ENCODE data around the gene NUP210L.
A peak's percentile ranks its signal among the peaks of the same experiment; 100 is the strongest.

The NUP210L gene

GRCh38 chr1:153968000-153968363, 186.9 kb downstream of the NUP210L start:
- no peak for TF ChIP-seq CTCF (IDR thresholded peaks at IDR 0.05)
- no peaks in the 10 kb centered on the region for H3K27me3 Mint-ChIP-seq (ENCODE audit: low read depth, poor library complexity)
- H3K4me1 Mint-ChIP-seq = peaks cover 54% of the 10 kb centered on the region
- no peaks in the 10 kb centered on the region for H3K9me3 Mint-ChIP-seq
- H3K36me3 Mint-ChIP-seq (ENCODE audit: low read depth) = peaks cover 8% of the 10 kb centered on the region
- H3K4me3 Mint-ChIP-seq = peak overlapping the region; percentile 93
- H3K27ac Mint-ChIP-seq = peak overlapping the region; percentile 100
- DNase-seq = peak; percentile 38

GRCh38 chr1:153967107-153967999, 187.5 kb downstream of the NUP210L start, which contains the start of gene CREB3L4:
Gene CREB3L4 (plus strand): TSS chr1:153967902. CDS start chr1:153968526, 624 bp downstream.
- no peaks in the 10 kb centered on the region for H3K9me3 Mint-ChIP-seq
- H3K36me3 Mint-ChIP-seq (ENCODE audit: low read depth) = peaks cover 8% of the 10 kb centered on the region
- peak within 1 kb of the TSS; percentile 100 for H3K27ac Mint-ChIP-seq
- peaks cover 60% of the 10 kb centered on the region for H3K4me1 Mint-ChIP-seq
- peak; percentile 92 for DNase-seq
- no peaks in the 10 kb centered on the region for H3K27me3 Mint-ChIP-seq (ENCODE audit: low read depth, poor library complexity)
- no peak for TF ChIP-seq CTCF (IDR thresholded peaks at IDR 0.05)
- H3K4me3 Mint-ChIP-seq = peak within 1 kb of the TSS; percentile 93

DNA sequence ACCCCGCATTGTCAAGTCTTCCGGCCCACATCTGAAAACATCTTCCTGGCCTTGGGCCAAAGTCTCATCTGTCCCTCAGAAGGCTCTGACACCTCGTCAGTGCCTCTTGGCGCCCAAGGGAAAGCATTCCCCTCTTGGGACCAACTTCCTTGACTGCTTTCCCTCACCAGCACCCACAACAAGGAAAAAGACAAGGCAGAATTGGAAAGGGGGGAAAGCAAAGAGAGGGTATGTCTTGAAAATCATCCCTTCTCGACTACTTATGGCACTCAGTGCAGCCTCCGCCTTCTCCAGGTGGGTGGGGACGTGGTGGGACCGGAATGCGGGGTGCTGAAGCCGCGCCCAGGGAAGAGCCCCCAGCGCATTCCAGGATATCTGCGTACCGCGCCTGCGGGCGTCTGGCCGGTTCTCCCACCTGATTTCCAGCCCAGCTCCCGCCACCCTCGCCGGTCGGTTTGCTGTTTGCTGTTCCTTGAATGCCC, 191.0 kb downstream of the NUP210L start:
- H3K4me1 Mint-ChIP-seq = peaks cover 85% of the 10 kb centered on the region
- peak overlapping the region; percentile 98 for H3K27ac Mint-ChIP-seq
- peak; percentile 67 for DNase-seq
- H3K36me3 Mint-ChIP-seq (ENCODE audit: low read depth) = peaks cover 24% of the 10 kb centered on the region
- H3K4me3 Mint-ChIP-seq = peak overlapping the region; percentile 89
- H3K27me3 Mint-ChIP-seq (ENCODE audit: low read depth, poor library complexity) = no peaks in the 10 kb centered on the region
- no peak for TF ChIP-seq CTCF (IDR thresholded peaks at IDR 0.05)
- no peaks in the 10 kb centered on the region for H3K9me3 Mint-ChIP-seq

DNA sequence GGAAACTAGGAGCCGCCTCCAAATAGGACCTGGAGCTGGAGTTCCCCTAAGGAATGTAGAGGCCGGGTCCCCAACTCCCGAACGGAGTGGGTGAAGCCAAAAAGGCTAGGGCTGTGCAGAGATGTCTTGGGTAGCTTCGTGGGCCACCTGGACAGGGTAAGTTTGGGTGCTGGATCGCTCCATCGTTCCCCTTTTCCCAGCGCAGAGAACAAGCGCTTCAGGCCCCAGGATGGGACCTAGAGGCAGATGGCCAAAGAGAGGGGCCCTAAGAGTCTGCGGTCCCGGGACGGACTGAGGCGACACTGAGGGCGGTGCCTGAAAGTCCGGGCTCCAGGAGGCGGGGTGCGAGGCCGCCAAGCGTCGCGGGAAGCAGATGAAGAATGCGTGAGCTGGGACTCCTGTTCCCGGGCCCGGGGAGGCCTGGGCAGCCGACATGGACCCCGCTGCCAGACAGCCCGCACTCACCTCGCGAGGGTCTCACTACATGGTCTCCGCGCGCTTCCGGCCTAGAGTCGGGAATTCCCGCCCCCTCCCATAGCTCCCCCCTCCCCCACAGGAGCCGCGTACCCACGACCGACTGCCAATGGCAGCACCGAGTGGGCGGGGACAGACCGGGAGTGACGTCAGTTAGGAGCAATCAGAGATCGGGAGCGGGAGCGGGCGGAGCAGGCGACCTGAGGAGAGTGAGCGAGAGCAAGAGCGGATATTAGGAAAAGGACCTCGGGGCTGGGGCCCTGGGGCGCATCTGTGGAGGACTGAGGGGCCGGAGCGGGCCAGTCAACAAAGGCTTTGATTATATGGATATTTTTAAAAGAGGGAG, 191.6 kb downstream of the NUP210L start, which contains the start of gene SLC39A1:
SLC39A1 (minus strand) TSS at position 508 of the 820 bp plus-strand sequence. CDS start 822 bp downstream, outside the sequence.
- Mint-ChIP-seq H3K27me3 (ENCODE audit: low read depth, poor library complexity) (no peaks in the 10 kb centered on the region), H3K4me3 (peak within 1 kb of the TSS; percentile 89), H3K9me3 (no peaks in the 10 kb centered on the region), H3K27ac (peak within 1 kb of the TSS; percentile 98), H3K36me3 (ENCODE audit: low read depth) (peaks cover 24% of the 10 kb centered on the region), H3K4me1 (peaks cover 84% of the 10 kb centered on the region)
- peak; percentile 99 for DNase-seq
- no peak for TF ChIP-seq CTCF (IDR thresholded peaks at IDR 0.05)

GRCh38 chr1:153962088-153963029, 192.5 kb downstream of the NUP210L start:
- peaks cover 24% of the 10 kb centered on the region for H3K36me3 Mint-ChIP-seq (ENCODE audit: low read depth)
- H3K27ac Mint-ChIP-seq = peak overlapping the region; percentile 97
- H3K4me3 Mint-ChIP-seq = peak overlapping the region; percentile 89
- no peaks in the 10 kb centered on the region for H3K27me3 Mint-ChIP-seq (ENCODE audit: low read depth, poor library complexity)
- TF ChIP-seq CTCF (IDR thresholded peaks at IDR 0.05) = no peak
- no peaks in the 10 kb centered on the region for H3K9me3 Mint-ChIP-seq
- H3K4me1 Mint-ChIP-seq = peaks cover 81% of the 10 kb centered on the region
- no peak for DNase-seq
